Raji (cell line): ENCODE measurements around the gene SLC18A3.

ENCODE experiments used
- POLR2A ChIP-seq: IDR thresholded peaks from 2 replicates; pipeline ENCODE4 v1.6.1; 2011; ENCODE audit warnings: low read depth, low read length, control low read depth; ENCODE audit not compliant: insufficient read depth

Gene SLC18A3

GRCh38 chr10:49613165-49613881 lies 3.2 kb downstream of the SLC18A3 start:
- no peak for TF ChIP-seq POLR2A

GRCh38 chr10:49613882-49614241 lies 3.8 kb downstream of the SLC18A3 start, which contains the start of gene CHAT:
TSS of gene CHAT (plus strand) at chr10:49614037. CDS start at chr10:49614190, 153 bp downstream.
- TF ChIP-seq POLR2A: no peak

GRCh38 chr10:49614242-49615198 lies 4.4 kb downstream of the SLC18A3 start:
- no peak for TF ChIP-seq POLR2A

- no peak for TF ChIP-seq POLR2A
Observed at GRCh38 chr10:49615213-49615612, 5.1 kb downstream of the SLC18A3 start.

- TF ChIP-seq POLR2A: no peak
Observed at GRCh38 chr10:49615721-49616120, 5.6 kb downstream of the SLC18A3 start.

- no peak for TF ChIP-seq POLR2A
Observed at GRCh38 chr10:49616421-49617101, 6.5 kb downstream of the SLC18A3 start.

- TF ChIP-seq POLR2A: no peak
Observed at GRCh38 chr10:49617121-49618020, 7.3 kb downstream of the SLC18A3 start.

GRCh38 chr10:49618821-49619220 lies 8.7 kb downstream of the SLC18A3 start:
- no peak for TF ChIP-seq POLR2A

GRCh38 chr10:49619613-49620012 lies 9.5 kb downstream of the SLC18A3 start:
- no peak for TF ChIP-seq POLR2A

GRCh38 chr10:49620286-49620810 lies 10.2 kb downstream of the SLC18A3 start:
- TF ChIP-seq POLR2A: no peak

- no peak for TF ChIP-seq POLR2A
Observed at GRCh38 chr10:49620841-49621378, 10.8 kb downstream of the SLC18A3 start.

GRCh38 chr10:49621561-49621960 lies 11.5 kb downstream of the SLC18A3 start:
- no peak for TF ChIP-seq POLR2A

- TF ChIP-seq POLR2A: no peak
Observed at GRCh38 chr10:49622426-49623425, 12.6 kb downstream of the SLC18A3 start.
